ENCODE data around the gene SLC15A3.
A peak's percentile ranks its signal among the peaks of the same experiment; 100 is the strongest.
"Not testable (repeated sequence)": the region's sequence is repeated elsewhere in the genome, so short reads cannot be mapped to it uniquely, and the experiment has no call there.

The SLC15A3 gene

DNA sequence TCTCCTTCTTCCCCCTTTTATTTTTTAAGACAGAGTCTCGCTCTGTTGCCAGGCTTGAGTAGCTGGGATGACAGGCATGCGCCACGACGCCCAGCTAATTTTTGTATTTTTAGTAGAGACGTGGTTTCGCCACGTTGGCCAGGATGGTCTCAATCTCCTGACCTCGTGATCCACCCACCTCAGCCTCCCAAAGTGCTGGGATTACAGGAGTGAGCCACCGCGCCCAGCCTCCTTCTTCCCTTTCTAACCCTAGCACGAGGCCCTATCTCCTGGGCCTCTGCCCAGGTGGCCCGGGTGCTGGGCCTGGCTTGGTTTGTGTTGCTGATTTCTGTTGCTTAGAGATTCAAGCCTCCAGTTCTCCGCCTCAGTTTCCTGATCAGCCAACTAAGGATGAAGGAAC, 22.3 kb upstream of the SLC15A3 start:
- DNase-seq = not testable (repeated sequence)

- no peak for DNase-seq
Measured at GRCh38 chr11:60973699-60974098, 21.7 kb upstream of the SLC15A3 start.

DNA sequence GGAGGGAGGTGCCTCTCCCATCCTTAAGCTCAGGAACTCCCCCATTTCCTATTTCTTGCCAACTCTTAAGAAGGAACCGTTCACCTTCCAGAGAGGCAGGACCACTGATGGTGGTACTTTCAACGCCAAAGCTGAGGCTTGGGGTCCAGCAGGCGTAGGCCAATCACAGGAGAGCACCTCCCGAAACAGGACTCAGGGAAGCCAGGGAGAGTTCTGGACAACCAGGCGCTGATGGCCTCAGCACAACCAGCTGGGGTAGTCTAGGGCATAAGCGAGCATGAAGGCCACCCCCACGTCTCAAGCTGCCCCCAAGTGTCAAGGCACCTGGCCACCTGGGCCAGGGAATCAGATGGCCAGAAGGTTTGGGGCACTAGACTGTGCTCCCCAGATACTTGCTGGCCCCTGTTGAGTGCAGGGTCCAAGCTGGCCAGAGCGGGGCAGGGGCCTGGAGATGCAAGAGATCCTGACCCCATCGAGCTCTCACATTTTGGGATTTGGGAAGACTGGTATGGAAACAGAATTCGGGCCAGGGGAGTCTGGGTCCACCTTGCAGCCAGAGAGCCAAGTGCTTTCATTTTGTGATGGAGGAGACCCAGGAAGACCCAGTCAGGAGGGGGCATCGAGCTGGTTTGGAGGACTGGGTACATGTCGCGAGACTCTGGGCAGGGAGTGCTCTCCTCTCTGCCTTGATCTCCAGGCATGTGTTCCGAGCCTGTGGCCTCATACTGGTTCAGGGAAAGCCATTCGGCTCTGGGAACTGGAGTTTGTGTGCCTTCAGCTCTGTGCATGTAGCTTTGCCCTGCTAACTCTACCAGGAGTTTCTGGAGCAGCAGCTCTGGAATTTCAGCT, 20.4 kb upstream of the SLC15A3 start:
- DNase-seq = no peak

DNA sequence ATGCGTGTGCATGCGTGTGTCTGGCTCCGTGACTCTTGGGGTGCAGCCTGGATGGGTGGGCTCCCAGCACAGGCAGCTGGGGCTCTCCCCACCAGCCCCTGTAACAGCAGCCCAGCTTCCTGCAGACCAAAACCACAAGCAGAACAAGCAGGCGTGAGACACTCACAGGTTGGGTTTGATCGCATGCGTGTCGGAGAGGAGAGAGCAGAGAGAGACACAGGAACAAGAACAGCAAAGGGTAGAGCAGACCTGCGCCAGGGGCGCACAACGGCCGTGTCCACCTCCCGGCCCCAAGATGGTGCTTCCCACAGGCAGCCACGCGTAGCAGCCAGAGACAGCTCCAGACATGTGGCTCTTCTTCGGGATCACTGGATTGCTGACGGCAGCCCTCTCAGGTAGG, 19.5 kb upstream of the SLC15A3 start, which contains the start of gene CD6:
Gene CD6 (plus strand): TSS at position 161 of the 400 bp plus-strand sequence. CDS start 186 bp downstream, at position 347.
- no peak for DNase-seq

DNA sequence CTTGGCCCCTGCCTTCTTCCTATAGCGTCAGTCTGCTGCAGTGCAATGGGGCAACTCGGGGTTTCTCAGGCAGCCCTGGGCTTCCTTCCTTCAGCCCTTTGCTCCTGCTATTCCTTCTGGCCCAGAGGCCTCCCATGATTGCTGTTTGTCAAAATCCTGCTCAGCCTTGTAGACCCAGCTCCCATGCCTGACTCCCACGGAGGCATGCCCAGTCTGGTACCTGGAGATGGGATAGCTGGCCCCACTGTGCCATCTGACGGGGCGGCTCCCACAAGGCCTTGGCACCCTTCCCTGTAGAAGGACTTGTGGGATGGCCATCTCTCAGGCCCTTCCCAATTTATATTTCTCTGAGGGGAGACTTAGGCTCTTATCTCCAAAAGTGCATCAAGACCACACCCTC, 18.9 kb upstream of the SLC15A3 start:
- no peak for DNase-seq

DNA sequence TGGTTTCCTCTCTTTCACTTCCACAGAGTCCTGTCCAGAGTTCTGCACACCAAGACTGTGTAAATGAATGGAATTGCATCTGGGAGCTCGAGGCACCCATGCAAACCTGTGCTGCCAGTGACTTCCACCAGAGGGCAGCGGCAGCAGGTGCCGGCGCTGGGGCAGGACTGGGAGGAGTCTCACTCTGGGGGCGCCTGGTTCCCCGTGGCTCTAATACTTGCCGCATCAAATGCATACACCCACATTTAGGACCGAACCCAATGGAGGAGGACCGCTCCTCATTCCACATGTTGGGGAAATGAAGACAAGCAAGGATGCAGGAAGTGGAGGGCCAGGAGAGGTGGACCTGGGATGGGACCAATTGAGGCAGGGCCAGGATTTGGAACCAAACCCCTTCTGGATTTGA, 18.4 kb upstream of the SLC15A3 start:
- DNase-seq = peak; percentile 81

- DNase-seq = no peak
Measured at GRCh38 chr11:60968223-60968622, 16.2 kb upstream of the SLC15A3 start.

GRCh38 chr11:60966890-60967289, 14.9 kb upstream of the SLC15A3 start:
- no peak for DNase-seq

DNA sequence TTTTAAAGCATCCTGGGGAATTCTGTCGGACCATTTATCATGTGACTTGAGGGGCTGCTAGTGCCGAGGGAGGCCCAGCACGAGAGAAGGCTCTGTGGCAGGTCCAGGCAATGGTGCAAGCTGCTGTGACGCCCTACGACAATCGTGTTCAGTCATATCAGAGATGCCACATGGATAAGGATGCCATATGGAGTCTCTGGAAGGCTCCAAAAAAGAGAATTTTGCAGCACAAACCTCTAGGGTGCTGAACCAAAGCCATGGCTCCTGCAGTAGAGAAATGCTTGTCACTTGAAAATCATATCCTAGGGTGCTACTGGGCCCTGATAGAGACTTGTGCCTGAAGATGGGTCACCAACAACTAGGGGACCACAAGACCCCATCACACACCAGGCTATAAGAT, 12.8 kb upstream of the SLC15A3 start:
- no peak for DNase-seq

DNA sequence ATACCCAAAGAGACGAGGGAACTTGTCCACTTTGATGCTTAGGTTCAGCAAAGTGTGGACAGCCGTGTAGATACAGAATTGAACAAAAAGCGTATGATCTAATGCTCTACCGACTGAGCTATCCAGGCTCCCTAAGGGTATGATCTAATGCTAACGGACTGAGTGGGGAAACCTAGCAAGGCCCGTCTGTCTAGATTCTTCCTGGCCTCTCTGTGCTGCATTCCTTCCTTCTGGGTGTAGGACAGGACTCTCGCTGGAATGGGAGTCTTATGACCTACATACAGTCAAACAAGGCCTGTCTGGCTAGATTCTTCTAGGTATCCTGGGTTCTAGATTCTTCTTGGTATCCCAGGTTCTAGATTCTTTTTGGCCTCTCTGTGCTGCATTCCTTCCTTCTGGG, 8.4 kb upstream of the SLC15A3 start:
- no peak for DNase-seq

DNA sequence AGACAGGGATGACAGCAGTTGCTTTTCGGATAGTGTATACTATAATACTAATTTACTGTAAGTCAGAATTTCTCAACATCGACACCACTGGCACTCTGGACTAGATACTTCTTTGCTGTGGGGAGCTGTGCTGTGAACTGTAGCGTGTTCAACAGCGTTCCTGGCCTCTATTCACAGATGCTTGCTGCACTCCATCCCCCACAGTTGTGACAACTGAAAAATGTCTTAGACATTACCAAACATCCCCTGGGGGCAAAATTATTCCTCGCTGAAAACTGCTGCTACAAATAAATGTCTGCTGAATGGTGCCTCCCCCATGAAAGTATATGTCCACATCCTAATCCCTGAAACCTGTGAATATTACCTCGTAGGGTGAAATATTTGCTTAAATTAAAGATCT, 7.5 kb upstream of the SLC15A3 start:
- no peak for DNase-seq

DNA sequence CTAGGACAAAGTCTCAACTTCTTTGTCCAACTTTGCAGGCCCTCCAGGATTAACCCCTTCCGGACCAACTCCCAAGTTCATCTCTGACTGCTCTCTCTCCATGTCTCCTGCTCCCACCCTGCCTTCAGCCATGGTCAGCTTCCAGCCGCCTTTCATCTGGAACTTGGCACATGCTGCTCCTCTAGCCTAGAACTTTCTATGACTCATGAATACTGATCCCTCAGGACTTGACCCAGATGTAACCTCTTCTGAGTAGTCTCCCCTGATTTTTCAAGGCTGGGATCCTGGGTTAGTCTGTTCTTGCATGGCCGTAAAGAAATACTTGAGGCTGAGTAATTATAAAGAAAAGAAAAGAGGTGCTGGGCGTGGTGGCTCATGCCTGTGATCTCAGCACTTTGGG, 5.2 kb upstream of the SLC15A3 start:
- no peak for DNase-seq

DNA sequence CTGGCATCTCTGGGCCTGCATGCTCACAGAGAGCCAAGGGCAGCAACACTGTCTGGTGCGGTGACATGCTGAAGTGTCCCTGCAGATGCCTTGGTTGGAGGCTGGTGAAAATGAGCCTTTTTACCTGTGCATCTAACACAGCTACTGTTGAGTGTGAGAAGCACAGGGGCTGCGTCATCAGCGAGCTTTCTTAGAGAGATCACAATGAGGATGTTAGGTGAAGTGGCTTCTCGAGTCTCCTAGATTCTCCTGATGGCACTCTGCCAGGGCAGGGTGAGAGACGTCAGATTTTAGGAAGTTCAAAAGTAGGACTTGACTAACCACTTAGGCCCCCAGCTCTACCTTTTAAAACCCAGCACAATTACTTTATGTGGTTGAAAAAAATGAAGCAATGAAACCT, 3.6 kb upstream of the SLC15A3 start:
- peak; percentile 68 for DNase-seq

DNA sequence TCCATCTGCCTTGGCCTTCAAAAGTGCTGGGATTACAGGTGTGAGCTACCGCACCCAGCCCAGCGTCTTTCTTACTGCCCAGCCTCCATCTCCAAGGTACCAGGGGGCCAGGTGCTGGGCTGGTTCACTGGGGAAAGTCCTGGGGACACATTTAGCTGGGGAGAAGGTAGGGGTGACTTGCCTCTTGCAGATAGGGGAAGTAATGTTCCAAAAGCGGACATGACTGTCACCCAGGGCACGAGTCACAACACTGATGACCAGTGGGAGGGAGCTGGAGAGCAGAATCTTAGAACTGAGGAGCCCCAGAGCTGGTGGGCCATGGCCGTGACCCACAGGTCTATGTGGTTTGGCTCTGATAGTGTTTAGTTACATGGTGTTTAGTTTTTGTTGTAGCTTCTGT, 2.4 kb upstream of the SLC15A3 start:
- no peak for DNase-seq

GRCh38 chr11:60953781-60954180, 1.8 kb upstream of the SLC15A3 start:
- DNase-seq = no peak

DNA sequence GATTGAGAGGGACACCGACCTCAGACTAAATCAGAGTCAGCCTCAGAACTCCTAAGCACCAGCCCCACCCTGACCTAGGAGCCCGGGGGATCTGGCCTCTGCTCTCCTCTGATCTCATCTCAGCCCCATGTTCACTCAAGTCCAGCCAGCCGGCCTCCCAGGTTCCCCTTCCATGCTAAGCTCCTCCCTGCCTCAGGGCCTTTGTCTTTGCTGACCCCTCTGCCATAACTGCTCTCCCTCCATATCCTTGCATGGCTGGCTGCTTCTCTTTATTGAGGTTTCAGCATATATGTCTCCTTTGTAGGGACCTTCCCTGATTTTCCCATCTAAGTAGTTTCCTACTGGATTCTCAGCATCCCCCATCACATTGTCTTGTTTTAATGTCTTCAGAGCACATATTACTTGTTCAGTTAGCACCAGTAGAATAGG, 780 bp upstream of the SLC15A3 start:
- no peak for DNase-seq

DNA sequence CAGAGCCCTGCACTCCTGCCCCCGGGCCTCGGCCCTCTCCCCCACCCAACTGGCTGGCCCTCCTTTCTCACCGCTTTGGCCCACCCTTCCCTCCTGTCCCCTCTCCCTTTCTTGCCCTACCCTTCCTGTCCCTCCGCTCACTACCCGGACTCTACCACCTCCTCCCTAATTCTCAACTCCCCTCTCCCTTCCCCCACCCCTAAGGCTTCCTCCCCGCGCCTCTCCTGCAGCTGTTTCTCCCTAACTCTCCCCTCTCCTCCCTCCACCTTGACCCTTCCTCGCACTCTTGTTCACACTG, 421 bp downstream of the SLC15A3 start:
- DNase-seq = peak; percentile 34

DNA sequence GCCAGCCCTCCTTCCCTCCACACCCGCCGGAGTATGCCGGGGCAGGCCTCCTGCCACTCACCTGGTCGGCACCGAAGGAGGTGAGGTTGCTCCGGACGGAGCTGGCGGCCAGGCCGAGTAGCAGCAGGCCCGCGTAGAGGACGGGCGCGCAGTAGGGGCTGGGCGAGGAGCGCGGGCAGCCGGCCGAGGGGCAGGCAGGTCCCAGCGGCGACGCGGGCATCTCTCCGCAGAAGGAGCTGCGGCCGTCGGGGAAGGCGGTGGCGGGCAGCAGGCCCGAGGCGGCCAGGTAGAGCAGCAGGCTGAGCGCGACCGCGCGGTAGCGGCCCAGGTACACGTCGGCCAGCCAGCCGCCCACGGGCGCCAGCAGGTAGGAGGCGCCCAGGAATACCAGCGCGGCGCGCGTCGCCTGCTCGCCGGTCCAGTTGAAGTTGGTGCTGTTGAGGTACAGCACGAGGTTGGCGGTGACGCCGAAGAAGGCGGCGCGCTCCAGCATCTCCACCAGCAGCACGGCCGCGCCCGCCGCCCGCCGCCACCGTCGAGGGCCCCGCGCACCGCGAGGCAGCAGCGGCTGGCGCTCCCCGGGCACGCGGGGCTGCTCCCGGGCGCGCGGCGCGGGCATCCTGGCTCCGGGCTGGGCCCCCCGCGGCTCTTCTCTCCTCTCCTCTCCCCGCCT, 907 bp downstream of the SLC15A3 start:
- peak; percentile 33 for DNase-seq

DNA sequence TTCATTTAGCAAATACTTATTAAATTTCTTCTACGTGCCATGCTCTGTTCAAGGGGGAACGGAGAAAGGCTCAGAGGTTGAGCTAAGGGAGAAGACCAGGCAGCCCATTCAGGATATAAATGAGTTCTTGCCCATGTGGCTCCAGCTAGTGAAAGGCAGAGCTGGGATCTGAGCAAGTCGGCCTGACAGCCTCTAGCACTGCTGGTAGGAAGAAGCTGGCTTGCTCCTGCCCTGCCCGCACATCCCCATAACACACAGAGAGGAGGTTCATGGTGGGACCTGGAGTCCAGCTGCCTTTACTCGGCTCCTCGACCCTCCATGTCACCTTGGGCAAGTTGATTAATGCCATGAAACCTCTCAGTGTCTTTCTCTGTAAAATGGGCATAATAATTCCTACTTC, 2.0 kb downstream of the SLC15A3 start:
- DNase-seq = no peak

GRCh38 chr11:60948250-60948649, 3.7 kb downstream of the SLC15A3 start:
- no peak for DNase-seq

DNA sequence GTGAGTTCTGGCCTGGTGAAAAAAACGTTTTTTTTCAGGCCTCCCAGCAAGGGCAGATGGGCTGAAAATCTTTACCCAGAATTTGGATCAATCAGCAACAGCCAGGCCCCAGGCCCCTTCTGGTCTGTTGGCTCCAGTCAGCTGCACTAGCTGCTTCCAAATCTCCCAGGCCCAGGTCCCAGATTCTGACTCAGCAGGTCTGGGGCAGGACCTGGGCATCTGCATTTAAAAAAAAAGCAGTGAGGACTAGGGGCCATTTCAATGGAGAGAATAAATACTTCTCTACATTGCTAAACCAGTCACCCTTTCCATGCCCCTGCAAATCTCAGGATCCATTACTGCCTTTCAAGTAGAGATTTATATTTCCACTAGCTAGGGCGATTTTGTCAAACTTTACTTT, 4.3 kb downstream of the SLC15A3 start:
- no peak for DNase-seq

- DNase-seq = no peak
Measured at GRCh38 chr11:60946601-60947264, 5.2 kb downstream of the SLC15A3 start.

GRCh38 chr11:60945295-60945667, 6.7 kb downstream of the SLC15A3 start:
- DNase-seq = no peak

Measured in RPMI8226 (cell line).